H9 (cell line): ENCODE measurements around the gene SPDYE1. TPM values are rescaled to one million over a fixed set of nuclear protein-coding genes. Genes with fewer than 3 reads are reported as not detected.

ENCODE experiments used
- DNase-seq: peaks from one replicate; pipeline ENCODE4 v3.0.0-alpha.2; 2017
- H2AFZ ChIP-seq: one replicate; pipeline ENCODE4 v1.6.1; 2013; ENCODE audit warnings: mild to moderate bottlenecking, low read length, control low read depth, moderate library complexity
- H2AK5ac ChIP-seq: 2 replicates; pipeline ENCODE4 v1.6.1; 2013; ENCODE audit warnings: low read length, control low read depth, mixed read lengths; ENCODE audit not compliant: insufficient read length
- H2BK120ac ChIP-seq: one replicate; pipeline ENCODE4 v1.6.1; 2013; ENCODE audit warnings: low read depth, mild to moderate bottlenecking, low read length, control low read depth, inconsistent platforms; ENCODE audit not compliant: poor library complexity, severe bottlenecking
- H2BK12ac ChIP-seq: 2 replicates; pipeline ENCODE4 v1.6.1; 2013; ENCODE audit warnings: low read length, control low read depth, mixed read lengths, low read depth; ENCODE audit not compliant: insufficient read length
- H2BK15ac ChIP-seq: 2 replicates; pipeline ENCODE4 v1.6.1; 2013; ENCODE audit warnings: low read depth, low read length, control low read depth
- H2BK20ac ChIP-seq: one replicate; pipeline ENCODE4 v1.6.1; 2013; ENCODE audit warnings: low read depth, mild to moderate bottlenecking, low read length, control low read depth, inconsistent platforms; ENCODE audit not compliant: poor library complexity, severe bottlenecking
- H2BK5ac ChIP-seq: 2 replicates; pipeline ENCODE4 v1.6.1; 2013; ENCODE audit warnings: low read length, control low read depth, mixed read lengths; ENCODE audit not compliant: insufficient read length
- H3K14ac ChIP-seq: 2 replicates; pipeline ENCODE4 v1.6.1; 2013; ENCODE audit warnings: low read length, control low read depth; ENCODE audit not compliant: insufficient read depth
- H3K18ac ChIP-seq: 2 replicates; pipeline ENCODE4 v1.6.1; 2013; ENCODE audit warnings: low read depth, mild to moderate bottlenecking, mixed read lengths, low read length, control low read depth; ENCODE audit not compliant: insufficient read length
- H3K23ac ChIP-seq: 2 replicates; pipeline ENCODE4 v1.6.1; 2013; ENCODE audit warnings: low read length, control low read depth, mixed read lengths, low read depth; ENCODE audit not compliant: insufficient read length
- H3K23me2 ChIP-seq: 2 replicates; pipeline ENCODE4 v1.6.1; 2013; ENCODE audit warnings: low read depth, mild to moderate bottlenecking, mixed read lengths, low read length, control low read depth; ENCODE audit not compliant: insufficient read length, poor library complexity, severe bottlenecking
- H3K27ac ChIP-seq: 2 replicates; pipeline ENCODE4 v1.5.1; 2013; ENCODE audit warnings: low read length, control low read depth, mixed read lengths, low read depth; ENCODE audit not compliant: insufficient read length
- H3K27me3 ChIP-seq: 2 replicates; pipeline ENCODE4 v1.6.1; 2013; ENCODE audit warnings: low read length, control low read depth, inconsistent platforms; ENCODE audit not compliant: insufficient read depth
- H3K4ac ChIP-seq: 2 replicates; pipeline ENCODE4 v1.6.1; 2013; ENCODE audit warnings: low read depth, mild to moderate bottlenecking, control low read depth, inconsistent platforms, low read length, moderate library complexity
- H3K4me1 ChIP-seq: 2 replicates; pipeline ENCODE4 v1.6.1; 2013; ENCODE audit warnings: low read length, control low read depth, inconsistent platforms; ENCODE audit not compliant: insufficient read depth
- H3K4me2 ChIP-seq: 2 replicates; pipeline ENCODE4 v1.6.1; 2013; ENCODE audit warnings: low read length, control low read depth, mixed read lengths; ENCODE audit not compliant: insufficient read length, insufficient read depth
- H3K56ac ChIP-seq: 2 replicates; pipeline ENCODE4 v1.6.1; 2013; ENCODE audit warnings: low read depth, mild to moderate bottlenecking, mixed read lengths, low read length, control low read depth; ENCODE audit not compliant: insufficient read length
- H3K79me1 ChIP-seq: 2 replicates; pipeline ENCODE4 v1.6.1; 2013; ENCODE audit warnings: low read depth, mild to moderate bottlenecking, moderate library complexity, low read length, control low read depth, inconsistent platforms; ENCODE audit not compliant: insufficient read depth, poor library complexity, severe bottlenecking
- H3K79me2 ChIP-seq: 2 replicates; pipeline ENCODE4 v1.6.1; 2013; ENCODE audit warnings: low read length, control low read depth, inconsistent platforms; ENCODE audit not compliant: insufficient read depth
- H3K9ac ChIP-seq: 2 replicates; pipeline ENCODE4 v1.6.1; 2013; ENCODE audit warnings: low read length, control low read depth, mixed read lengths; ENCODE audit not compliant: insufficient read length; ENCODE audit errors: extremely low read depth
- H3K9me3 ChIP-seq: one replicate; pipeline ENCODE4 v1.6.1; 2013; ENCODE audit warnings: low read depth, low read length, inconsistent platforms; ENCODE audit not compliant: control insufficient read depth
- H3T11ph ChIP-seq: one replicate; pipeline ENCODE4 v1.6.1; 2013; ENCODE audit warnings: mild to moderate bottlenecking, low read length, control low read depth, inconsistent platforms
- H4K20me1 ChIP-seq: one replicate; pipeline ENCODE4 v1.6.1; 2013; ENCODE audit not compliant: control insufficient read depth, insufficient read length, insufficient read depth
- H4K5ac ChIP-seq: 2 replicates; pipeline ENCODE4 v1.6.1; 2013; ENCODE audit warnings: low read depth, mild to moderate bottlenecking, mixed read lengths, low read length, control low read depth; ENCODE audit not compliant: insufficient read length
- H4K8ac ChIP-seq: replicated peaks from 2 replicates; pipeline ENCODE4 v1.6.1; 2013; ENCODE audit warnings: low read length, control low read depth, mixed read lengths, low read depth; ENCODE audit not compliant: insufficient read length
- H4K91ac ChIP-seq: 2 replicates; pipeline ENCODE4 v1.6.1; 2013; ENCODE audit warnings: low read depth, mild to moderate bottlenecking, moderate library complexity, mixed read lengths, low read length, control low read depth; ENCODE audit not compliant: insufficient read length
- H3K27ac Mint-ChIP-seq, 3 experiments: 2 replicates in 2 of 3; 3 replicates in 1 of 3; pipeline ENCODE4 v1.8.0; 2020 to 2021; ENCODE audit warnings: mixed read lengths in 3 of 3, mild to moderate bottlenecking in 1 of 3, moderate library complexity in 1 of 3
- H3K27me3 Mint-ChIP-seq: 2 replicates; pipeline ENCODE4 v1.8.0; 2021; ENCODE audit warnings: low read depth, mild to moderate bottlenecking, moderate library complexity, mixed read lengths
- H3K36me3 Mint-ChIP-seq, 3 experiments: 2 replicates in 2 of 3; 3 replicates in 1 of 3; pipeline ENCODE4 v1.8.0; 2020 to 2021; ENCODE audit warnings: low read depth in 3 of 3, mixed read lengths in 3 of 3; ENCODE audit not compliant: insufficient read depth in 1 of 3
- H3K4me1 Mint-ChIP-seq, 2 experiments: 2 replicates each; pipeline ENCODE4 v1.8.0; 2020; ENCODE audit warnings: mixed read lengths in 2 of 2
- H3K4me3 Mint-ChIP-seq, 2 experiments: 2 replicates in 1 of 2; 3 replicates in 1 of 2; pipeline ENCODE4 v1.8.0; 2020 to 2021; ENCODE audit warnings: mild to moderate bottlenecking in 2 of 2, mixed read lengths in 2 of 2, moderate library complexity in 1 of 2
- H3K9me3 Mint-ChIP-seq, 2 experiments: 2 replicates in 1 of 2; 3 replicates in 1 of 2; pipeline ENCODE4 v1.8.0; 2020; ENCODE audit warnings: mild to moderate bottlenecking in 2 of 2, mixed read lengths in 2 of 2, moderate library complexity in 1 of 2
- CTCF ChIP-seq: fragments of 200-600 bp; sonication (generic); conservative IDR thresholded peaks from 3 replicates; pipeline ENCODE4 v1.8.0; 2021; ENCODE audit warnings: antibody characterized with exemption, mild to moderate bottlenecking
- WGBS: extraction: QIAGEN DNeasy Blood & Tissue Kit; methylation state at CpG from one replicate; pipeline ENCODE4 v1.1.7; 2013; ENCODE audit warnings: missing lambda C conversion rate, low lambda C conversion rate, mixed read lengths; ENCODE audit not compliant: insufficient read length; ENCODE audit errors: extremely low coverage; 5-methylcytosine and 5-hydroxymethylcytosine counted together
- total RNA-seq: library from RNA; stranded (reverse); gene quantifications from 2 replicates; pipeline ENCODE4 v1.2.1, GENCODE V29; 2021

SPDYE1 gene
- total RNA-seq, 1 experiment from 2014 or later, result not detected

- Histone ChIP-seq H3K27ac (no peak overlapping the region), H3T11ph (no peak overlapping the region), H3K27me3 (no peaks in the 10 kb centered on the region), H3K9me3 (no peaks in the 10 kb centered on the region), H3K56ac (no peak overlapping the region), H2AFZ (no peak overlapping the region), H2BK20ac (no peak overlapping the region), H2AK5ac (no peak overlapping the region), H3K4ac (no peak overlapping the region), H3K79me2 (peaks cover 2% of the 10 kb centered on the region; the same call in 1 of the 2 replicates), H3K4me1 (no peaks in the 10 kb centered on the region; the same call in 1 of the 2 replicates), H3K23ac (no peak overlapping the region), H2BK12ac (no peak overlapping the region), H2BK15ac (no peak overlapping the region), H4K91ac (no peak overlapping the region), H4K20me1 (no peaks in the 10 kb centered on the region), H3K79me1 (no peaks in the 10 kb centered on the region), H3K23me2 (peaks cover 13% of the 10 kb centered on the region), H2BK120ac (no peak overlapping the region), H3K4me2 (no peak overlapping the region), H3K9ac (no peak overlapping the region), H2BK5ac (no peak overlapping the region), H4K5ac (no peak overlapping the region), H3K14ac (no peak overlapping the region), H3K18ac (no peak overlapping the region), H4K8ac (no peak overlapping the region)
- Mint-ChIP-seq H3K4me3 (peak overlapping the region; percentile 84 to 87; a peak in 4 of 5 replicates), H3K27ac (no peak overlapping the region; a peak in 2 of 7 replicates), H3K27me3 (peaks cover 11% of the 10 kb centered on the region), H3K9me3 (peaks cover 2 to 3% of the 10 kb centered on the region in 2 experiments; a peak in 4 of 5 replicates), H3K4me1 (peaks cover 14 to 17% of the 10 kb centered on the region in 2 experiments), H3K36me3 (peaks cover 1 to 19% (median 16%) of the 10 kb centered on the region in 3 experiments; a peak in 6 of 7 replicates)
- no peak for DNase-seq
- no peak for TF ChIP-seq CTCF
- no CpG with 5 or more reads among the region's 8 CpGs for WGBS
Measured at GRCh38 chr7:44046321-44047061, 48.8 kb downstream of the SPDYE1 start.
